Transverse colon (tissue), 4 donors: ENCODE measurements around the gene SPDYC.

Experiments
- CTCF ChIP-seq, 5 experiments: fragments of 200-600 bp in 3 of 5; fragments of 450-650 bp in 2 of 5; sonication (generic) in 3 of 5; IDR thresholded peaks; 1 replicate in 2 of 5; 2 replicates in 3 of 5; pipeline ENCODE4 v1.5.1; 2016 to 2017; ENCODE audit warnings: antibody characterized with exemption in 5 of 5, inconsistent platforms in 3 of 5, mild to moderate bottlenecking in 2 of 5, moderate library complexity in 1 of 5
- POLR2AphosphoS5 ChIP-seq, 3 donors: sonication (generic); formaldehyde crosslinking; IDR thresholded peaks; one replicate each; pipeline ENCODE4 v1.6.1; 2016; ENCODE audit warnings: antibody characterized with exemption in 3 of 3

DNA sequence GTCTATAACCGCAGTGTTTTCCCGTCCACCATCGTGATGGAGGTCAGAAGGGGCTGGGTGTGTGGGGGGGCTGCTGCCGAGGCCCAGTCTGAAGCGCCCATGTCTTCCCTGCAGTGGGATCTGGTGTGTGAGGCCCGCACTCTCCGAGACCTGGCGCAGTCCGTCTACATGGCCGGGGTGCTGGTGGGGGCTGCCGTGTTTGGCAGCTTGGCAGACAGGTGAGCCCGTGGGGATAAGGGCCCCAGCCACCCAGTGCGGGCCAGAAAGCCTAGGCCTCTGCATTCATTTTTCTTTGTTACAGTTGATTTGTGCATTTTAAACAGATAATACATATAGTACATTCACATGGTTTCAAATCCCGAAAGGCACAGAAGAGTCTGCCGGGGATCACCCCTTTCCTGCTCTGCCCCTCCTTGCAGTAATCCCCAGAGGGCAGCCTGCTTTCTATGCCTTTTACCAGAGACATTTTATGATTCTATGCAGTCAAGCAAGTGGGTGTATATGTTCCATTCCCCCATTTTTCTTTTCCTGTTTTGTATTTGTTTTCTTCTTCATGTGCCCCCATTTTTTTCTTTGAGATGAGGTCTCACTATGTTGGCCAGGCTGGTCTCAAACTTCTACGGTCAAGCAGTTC lies 44.3 kb downstream of the SPDYC start:
- TF ChIP-seq POLR2AphosphoS5 (IDR thresholded peaks at IDR 0.05) (no peak), CTCF (IDR thresholded peaks at IDR 0.05) (no peak)
